ENCODE data around the gene ZNF664. TPM values are rescaled to one million over a fixed set of nuclear protein-coding genes. Genes with fewer than 3 reads are reported as not detected.

ZNF664 gene
- polyA plus RNA-seq, 3 donors = 1.5 to 20.9 (median 2.7) TPM

DNA sequence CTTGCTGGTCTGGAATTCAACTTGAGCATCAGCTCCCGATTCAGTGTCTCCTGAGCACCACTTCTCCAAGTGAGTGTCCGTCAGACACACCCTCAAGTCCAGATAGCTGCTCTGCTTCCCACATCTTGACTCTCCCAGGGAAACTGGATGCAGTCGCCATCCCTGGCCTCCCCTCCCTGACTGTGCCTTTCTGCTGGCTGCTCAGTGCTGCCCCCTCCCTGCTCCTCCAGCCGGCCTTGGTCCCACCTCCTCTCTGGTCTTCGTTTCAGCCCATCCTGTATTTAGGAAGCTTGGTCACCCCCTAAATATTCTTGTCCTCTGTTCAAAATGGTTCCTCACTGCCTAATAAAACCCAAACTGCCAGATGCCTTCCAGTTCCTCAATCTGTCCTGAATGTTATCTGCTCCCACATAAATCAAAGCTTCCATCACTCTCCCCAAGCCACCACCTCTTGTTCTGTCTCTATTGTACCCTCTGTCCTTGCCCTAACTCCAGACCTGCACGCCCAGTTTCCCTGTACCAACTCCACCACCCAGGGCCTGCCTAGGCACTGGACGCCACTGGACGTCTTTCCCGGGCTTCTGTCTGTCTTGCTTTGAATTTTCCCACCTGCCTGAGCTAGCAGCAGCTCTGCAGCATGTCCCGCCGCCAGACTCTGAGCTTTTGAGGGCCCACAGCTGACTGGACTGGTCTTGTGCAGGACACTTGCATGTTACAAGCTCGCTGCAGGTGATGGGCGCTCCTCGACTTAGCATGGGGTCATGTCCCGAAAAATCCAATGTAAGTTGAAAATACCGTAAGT lies 34.1 kb upstream of the ZNF664 start:
- Histone ChIP-seq H2AFZ (ENCODE audit: insufficient read depth, low read depth, low read length, poor library complexity, severe bottlenecking) (no peak overlapping the region), H3K9ac (ENCODE audit: insufficient read depth, low read length, poor library complexity, severe bottlenecking) (peak overlapping the region; percentile 21), H4K20me1 (ENCODE audit: insufficient read depth, low read length) (no peaks in the 10 kb centered on the region), H3K27ac (ENCODE audit: low read depth in 1 of 2, low read length in 2 of 2) (no peak overlapping the region), H3K36me3 (replicated peaks in 1 of 2; ENCODE audit: control insufficient read depth in 1 of 2, insufficient read depth in 2 of 2, low read length in 2 of 2) (peaks cover 0 to 11% of the 10 kb centered on the region in 2 donors), H3K4me3 (replicated peaks in 1 of 3; ENCODE audit: low read depth in 2 of 3, low read length in 3 of 3) (no peak overlapping the region), H3K79me2 (ENCODE audit: insufficient read depth, low read length) (no peaks in the 10 kb centered on the region), H3K4me1 (ENCODE audit: control insufficient read depth in 1 of 2, insufficient read depth in 2 of 2, low read length in 2 of 2) (peaks cover 27 to 30% of the 10 kb centered on the region in 2 donors), H3K27me3 (ENCODE audit: control insufficient read depth in 2 of 2, insufficient read depth in 2 of 2, low read length in 2 of 2) (no peaks in the 10 kb centered on the region), H3K4me2 (replicated peaks; ENCODE audit: extremely low read depth, low read length, poor library complexity, severe bottlenecking) (no peak overlapping the region), H3K9me3 (replicated peaks in 1 of 2; ENCODE audit: control insufficient read depth in 1 of 2, insufficient read depth in 1 of 2, low read length in 2 of 2) (peaks cover 20 to 29% of the 10 kb centered on the region in 2 donors)
- Mint-ChIP-seq H3K27ac (peak overlapping the region in 2 of 7 donors; percentile 2 to 73), H3K4me3 (peak overlapping the region in 1 of 2 donors; percentile 88), H3K4me1 (peaks cover 42% of the 10 kb centered on the region), H3K36me3 (peaks cover 20 to 24% of the 10 kb centered on the region in 2 donors), H3K9me3 (peaks cover 10 to 28% (median 21%) of the 10 kb centered on the region in 7 donors), H3K27me3 (ENCODE audit: low read depth in 3 of 3) (peaks cover 0 to 6% (median 1%) of the 10 kb centered on the region in 3 donors)
- no peak for DNase-seq
- intact Hi-C loops (cut with micrococcal nuclease) = no loop called here
- TF ChIP-seq, protein P1, sequence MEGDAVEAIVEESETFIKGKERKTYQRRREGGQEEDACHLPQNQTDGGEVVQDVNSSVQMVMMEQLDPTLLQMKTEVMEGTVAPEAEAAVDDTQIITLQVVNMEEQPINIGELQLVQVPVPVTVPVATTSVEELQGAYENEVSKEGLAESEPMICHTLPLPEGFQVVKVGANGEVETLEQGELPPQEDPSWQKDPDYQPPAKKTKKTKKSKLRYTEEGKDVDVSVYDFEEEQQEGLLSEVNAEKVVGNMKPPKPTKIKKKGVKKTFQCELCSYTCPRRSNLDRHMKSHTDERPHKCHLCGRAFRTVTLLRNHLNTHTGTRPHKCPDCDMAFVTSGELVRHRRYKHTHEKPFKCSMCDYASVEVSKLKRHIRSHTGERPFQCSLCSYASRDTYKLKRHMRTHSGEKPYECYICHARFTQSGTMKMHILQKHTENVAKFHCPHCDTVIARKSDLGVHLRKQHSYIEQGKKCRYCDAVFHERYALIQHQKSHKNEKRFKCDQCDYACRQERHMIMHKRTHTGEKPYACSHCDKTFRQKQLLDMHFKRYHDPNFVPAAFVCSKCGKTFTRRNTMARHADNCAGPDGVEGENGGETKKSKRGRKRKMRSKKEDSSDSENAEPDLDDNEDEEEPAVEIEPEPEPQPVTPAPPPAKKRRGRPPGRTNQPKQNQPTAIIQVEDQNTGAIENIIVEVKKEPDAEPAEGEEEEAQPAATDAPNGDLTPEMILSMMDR (IDR thresholded peaks at IDR 0.05) = no peak
- 89% methylated on average over 15 of the region's 16 CpGs for WGBS (ENCODE audit: insufficient coverage)

DNA sequence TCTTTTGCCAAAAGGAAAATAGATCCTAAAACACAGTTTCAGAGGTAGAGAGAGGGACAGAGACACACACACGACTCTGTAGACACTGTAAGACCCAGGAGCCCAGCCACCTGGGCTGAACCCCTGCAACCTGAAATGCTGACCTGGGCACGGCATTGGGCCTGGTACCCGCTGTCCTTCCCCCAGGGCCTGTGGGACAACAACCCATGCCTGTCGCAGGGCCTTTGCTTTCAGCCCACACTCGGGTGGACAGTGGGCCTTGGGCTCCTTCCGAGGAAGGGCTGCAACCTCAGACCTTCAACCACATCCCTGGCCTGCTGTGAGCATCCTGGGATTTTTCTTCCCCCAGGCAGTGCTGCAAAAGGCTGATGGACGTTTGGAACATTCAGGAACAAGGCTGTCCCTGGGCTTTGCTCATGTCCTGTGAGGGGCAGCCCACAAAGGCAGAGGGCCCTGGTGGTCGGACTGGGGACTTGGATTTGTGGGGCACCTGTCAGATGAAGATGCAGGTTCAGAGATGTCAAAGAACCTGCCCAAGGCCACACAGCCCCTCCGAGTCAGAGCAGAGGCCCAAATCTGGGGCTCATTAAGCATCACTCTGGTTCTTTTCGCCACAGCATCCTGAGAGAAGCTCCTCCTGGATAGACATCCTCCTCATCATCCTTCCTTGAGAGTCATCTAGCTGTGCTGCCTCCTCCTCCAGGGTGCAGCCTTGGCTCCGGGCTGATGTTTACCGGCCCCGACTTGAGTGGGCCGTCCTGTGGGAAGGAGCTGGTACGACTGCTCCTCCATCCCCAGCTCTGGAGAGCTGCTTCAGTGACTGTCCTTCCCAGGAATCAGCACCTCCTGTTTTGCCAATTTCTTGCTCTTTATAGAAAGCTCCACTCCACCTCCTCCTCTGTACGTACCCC lies 33.0 kb upstream of the ZNF664 start:
- Histone ChIP-seq H3K9me3 (replicated peaks in 1 of 2; ENCODE audit: control insufficient read depth in 1 of 2, insufficient read depth in 1 of 2, low read length in 2 of 2) (peaks cover 20 to 30% of the 10 kb centered on the region in 2 donors), H3K4me3 (replicated peaks in 1 of 3; ENCODE audit: low read depth in 2 of 3, low read length in 3 of 3) (no peak overlapping the region), H3K4me1 (ENCODE audit: control insufficient read depth in 1 of 2, insufficient read depth in 2 of 2, low read length in 2 of 2) (peaks cover 27 to 30% of the 10 kb centered on the region in 2 donors), H3K9ac (ENCODE audit: insufficient read depth, low read length, poor library complexity, severe bottlenecking) (no peak overlapping the region), H2AFZ (ENCODE audit: insufficient read depth, low read depth, low read length, poor library complexity, severe bottlenecking) (no peak overlapping the region), H3K36me3 (replicated peaks in 1 of 2; ENCODE audit: control insufficient read depth in 1 of 2, insufficient read depth in 2 of 2, low read length in 2 of 2) (peaks cover 0 to 11% of the 10 kb centered on the region in 2 donors), H3K27me3 (ENCODE audit: control insufficient read depth in 2 of 2, insufficient read depth in 2 of 2, low read length in 2 of 2) (no peaks in the 10 kb centered on the region), H4K20me1 (ENCODE audit: insufficient read depth, low read length) (no peaks in the 10 kb centered on the region), H3K79me2 (ENCODE audit: insufficient read depth, low read length) (no peaks in the 10 kb centered on the region), H3K4me2 (replicated peaks; ENCODE audit: extremely low read depth, low read length, poor library complexity, severe bottlenecking) (no peak overlapping the region), H3K27ac (ENCODE audit: low read depth in 1 of 2, low read length in 2 of 2) (peak overlapping the region in 1 of 2 donors; percentile 77)
- Mint-ChIP-seq H3K9me3 (peaks cover 10 to 28% (median 21%) of the 10 kb centered on the region in 7 donors), H3K4me1 (peaks cover 41% of the 10 kb centered on the region), H3K36me3 (peaks cover 20 to 27% of the 10 kb centered on the region in 2 donors), H3K27ac (peak overlapping the region in 4 of 7 donors; percentile 3 to 81 (median 60)), H3K27me3 (ENCODE audit: low read depth in 3 of 3) (peaks cover 1 to 4% (median 2%) of the 10 kb centered on the region in 3 donors), H3K4me3 (no peak overlapping the region)
- intact Hi-C loops (cut with micrococcal nuclease) = no loop called here
- TF ChIP-seq, protein P1 (IDR thresholded peaks at IDR 0.05) = no peak
- DNase-seq = no peak
- WGBS (ENCODE audit: insufficient coverage) = 96% methylated on average over 15 of the region's 16 CpGs
